ENCODE results near the gene PAK5.
"Not testable (repeated sequence)": the region's sequence is repeated elsewhere in the genome, so short reads cannot be mapped to it uniquely, and the experiment has no call there.

PAK5 gene

GRCh38 chr20:9685011-9685410 lies 153.9 kb downstream of the PAK5 start:
- DNase-seq (ENCODE audit: low spot score) = no peak

GRCh38 chr20:9677100-9677623 lies 161.7 kb downstream of the PAK5 start:
- DNase-seq (ENCODE audit: low spot score) = no peak

- no peak for DNase-seq (ENCODE audit: low spot score)
These were observed 165.9 kb downstream of the PAK5 start for GRCh38 chr20:9672981-9673380.

- no peak for DNase-seq (ENCODE audit: low spot score)
These were observed 166.8 kb downstream of the PAK5 start for GRCh38 chr20:9672027-9672426.

GRCh38 chr20:9668381-9668780 lies 170.5 kb downstream of the PAK5 start:
- no peak for DNase-seq (ENCODE audit: low spot score)

- DNase-seq (ENCODE audit: low spot score) = no peak
These were observed 175.5 kb downstream of the PAK5 start for GRCh38 chr20:9663423-9663822.

GRCh38 chr20:9660236-9660868 lies 178.5 kb downstream of the PAK5 start:
- peak; percentile 9 for DNase-seq (ENCODE audit: low spot score)

GRCh38 chr20:9647741-9648140 lies 191.1 kb downstream of the PAK5 start:
- DNase-seq (ENCODE audit: low spot score) = no peak

- DNase-seq (ENCODE audit: low spot score) = no peak
These were observed 192.5 kb downstream of the PAK5 start for GRCh38 chr20:9646375-9646774.

GRCh38 chr20:9642882-9643281 lies 196.0 kb downstream of the PAK5 start:
- DNase-seq (ENCODE audit: low spot score) = no peak

- not testable (repeated sequence) for DNase-seq (ENCODE audit: low spot score)
These were observed 197.3 kb downstream of the PAK5 start for GRCh38 chr20:9641499-9642000.

- DNase-seq (ENCODE audit: low spot score) = no peak
These were observed 201.0 kb downstream of the PAK5 start for GRCh38 chr20:9637889-9638288.

- DNase-seq (ENCODE audit: low spot score) = no peak
These were observed 203.1 kb downstream of the PAK5 start for GRCh38 chr20:9635750-9636149.

GRCh38 chr20:9634327-9634726 lies 204.5 kb downstream of the PAK5 start:
- no peak for DNase-seq (ENCODE audit: low spot score)

GRCh38 chr20:9632991-9633390 lies 205.9 kb downstream of the PAK5 start:
- no peak for DNase-seq (ENCODE audit: low spot score)

- no peak for DNase-seq (ENCODE audit: low spot score)
These were observed 206.6 kb downstream of the PAK5 start for GRCh38 chr20:9632265-9632664.

- no peak for DNase-seq (ENCODE audit: low spot score)
These were observed 208.3 kb downstream of the PAK5 start for GRCh38 chr20:9630554-9630953.

GRCh38 chr20:9629831-9630230 lies 209.0 kb downstream of the PAK5 start:
- no peak for DNase-seq (ENCODE audit: low spot score)

GRCh38 chr20:9628589-9628988 lies 210.3 kb downstream of the PAK5 start:
- no peak for DNase-seq (ENCODE audit: low spot score)

GRCh38 chr20:9628141-9628540 lies 210.7 kb downstream of the PAK5 start:
- DNase-seq (ENCODE audit: low spot score) = no peak

- no peak for DNase-seq (ENCODE audit: low spot score)
These were observed 211.7 kb downstream of the PAK5 start for GRCh38 chr20:9627219-9627618.

- DNase-seq (ENCODE audit: low spot score) = no peak
These were observed 212.5 kb downstream of the PAK5 start for GRCh38 chr20:9626357-9626756.

GRCh38 chr20:9617940-9618339 lies 220.9 kb downstream of the PAK5 start:
- DNase-seq (ENCODE audit: low spot score) = peak; percentile 14

- DNase-seq (ENCODE audit: low spot score) = peak; percentile 74
These were observed 221.9 kb downstream of the PAK5 start for GRCh38 chr20:9616833-9617461.
